Stromal cell of bone marrow (primary cell): ENCODE data around the gene CDC42BPA.
A peak's percentile ranks its signal among the peaks of the same experiment; 100 is the strongest.
"Not testable (repeated sequence)": the region's sequence is repeated elsewhere in the genome, so short reads cannot be mapped to it uniquely, and the experiment has no call there.

Source experiments
- DNase-seq: peaks from one replicate; pipeline ENCODE4 v3.0.0-alpha.2; 2012; ENCODE audit warnings: low read depth

CDC42BPA gene

GRCh38 chr1:227066999-227067398, 251.3 kb downstream of the CDC42BPA start:
- DNase-seq: no peak

DNA sequence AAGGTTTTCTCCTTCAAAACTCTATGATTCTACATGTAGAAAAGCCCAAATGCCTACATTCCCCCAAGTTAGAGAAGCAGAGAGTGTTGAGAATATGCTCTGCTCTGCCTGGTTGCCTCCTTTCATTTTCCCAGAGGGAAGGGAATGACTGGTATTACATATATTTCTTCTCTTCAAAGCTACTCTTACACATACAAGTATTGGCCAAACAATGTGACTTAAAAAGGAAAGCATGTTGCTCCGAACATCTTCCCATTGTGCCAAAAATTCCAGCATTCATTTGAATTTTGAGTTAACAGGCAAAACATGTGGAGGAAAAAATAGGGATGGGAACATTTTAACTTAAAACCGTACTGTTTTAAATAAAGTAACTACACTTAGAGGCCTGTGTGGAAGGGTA, 253.0 kb downstream of the CDC42BPA start:
- DNase-seq: no peak

GRCh38 chr1:227062306-227062705, 256.0 kb downstream of the CDC42BPA start:
- no peak for DNase-seq

GRCh38 chr1:227059076-227059475, 259.2 kb downstream of the CDC42BPA start:
- no peak for DNase-seq

- peak; percentile 39 for DNase-seq
Observed at GRCh38 chr1:227058321-227058751, 260.0 kb downstream of the CDC42BPA start.

DNA sequence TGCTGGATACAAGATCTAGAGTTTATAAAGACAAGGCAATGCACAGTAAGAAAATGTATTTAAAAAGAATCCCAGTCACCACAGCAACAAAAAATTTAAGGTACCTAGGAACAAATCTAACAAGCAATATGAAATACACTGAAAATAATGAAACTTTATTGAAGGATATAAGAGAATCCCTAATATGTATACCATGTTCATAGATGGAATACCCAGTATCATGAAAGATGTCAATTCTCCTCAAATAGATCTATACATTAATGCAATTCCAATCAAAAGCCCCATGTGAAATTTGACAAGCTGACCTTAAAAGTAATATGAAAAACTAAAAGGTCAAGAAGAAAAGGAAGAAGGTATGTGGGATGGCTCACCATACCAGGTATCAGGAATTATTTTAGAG, 269.0 kb downstream of the CDC42BPA start:
- no peak for DNase-seq

DNA sequence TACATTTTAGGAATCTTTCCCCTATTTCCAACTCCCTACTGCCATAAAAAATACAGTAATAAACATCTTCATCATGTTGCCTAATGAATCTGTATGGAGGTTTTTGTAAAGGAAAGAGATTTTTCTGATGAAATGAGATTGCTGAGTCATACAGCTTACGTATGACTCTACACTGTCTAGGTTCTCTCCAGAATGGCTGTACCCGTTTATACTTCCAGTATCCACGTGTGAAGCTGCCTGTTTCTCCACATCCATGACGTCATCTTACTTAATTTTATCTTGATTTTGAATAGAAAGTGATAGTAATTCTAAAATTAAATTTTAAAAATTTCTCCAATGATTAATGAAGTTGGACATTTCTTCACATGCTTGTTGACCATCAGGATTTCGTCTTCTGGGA, 274.5 kb downstream of the CDC42BPA start:
- DNase-seq: peak; percentile 17

DNA sequence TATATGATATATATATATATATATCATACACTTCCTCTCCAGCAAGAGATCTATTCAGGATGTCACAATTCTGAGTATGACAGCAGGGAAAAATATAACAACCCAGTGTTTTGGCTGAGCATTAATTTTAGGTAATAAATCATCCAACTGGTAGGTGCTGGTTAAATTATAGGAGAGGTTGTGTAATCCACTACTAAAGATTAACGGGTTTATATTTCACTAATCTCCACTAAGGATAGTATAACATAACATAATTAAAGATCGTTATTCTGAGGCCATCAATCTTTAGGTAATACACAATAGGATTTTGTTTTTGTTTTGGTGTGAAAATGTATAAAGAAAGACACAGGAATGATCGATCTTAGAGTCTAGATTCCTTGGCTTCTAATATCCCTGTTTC, 276.0 kb downstream of the CDC42BPA start:
- DNase-seq: no peak

- DNase-seq: peak; percentile 57
Observed at GRCh38 chr1:227038401-227038800, 279.9 kb downstream of the CDC42BPA start.

GRCh38 chr1:227037121-227037520, 281.2 kb downstream of the CDC42BPA start:
- DNase-seq: no peak

DNA sequence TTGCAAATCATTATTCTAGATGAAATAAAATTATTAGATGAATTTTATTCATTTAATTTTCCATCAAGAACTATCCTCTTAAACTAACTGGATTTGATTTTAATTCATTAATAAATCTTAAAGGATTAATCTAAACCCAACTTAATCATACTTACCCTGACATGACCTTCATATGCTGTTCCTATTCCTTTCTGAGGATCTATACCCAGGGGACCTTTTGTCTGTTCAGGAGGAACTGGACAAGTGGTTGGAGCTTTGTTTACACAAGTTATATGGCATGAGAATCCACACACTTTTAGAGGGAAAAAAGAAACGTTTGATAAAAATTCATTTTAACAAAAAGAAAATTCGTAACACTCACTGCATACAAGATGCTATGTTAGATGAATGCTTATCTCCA, 283.0 kb downstream of the CDC42BPA start:
- no peak for DNase-seq

DNA sequence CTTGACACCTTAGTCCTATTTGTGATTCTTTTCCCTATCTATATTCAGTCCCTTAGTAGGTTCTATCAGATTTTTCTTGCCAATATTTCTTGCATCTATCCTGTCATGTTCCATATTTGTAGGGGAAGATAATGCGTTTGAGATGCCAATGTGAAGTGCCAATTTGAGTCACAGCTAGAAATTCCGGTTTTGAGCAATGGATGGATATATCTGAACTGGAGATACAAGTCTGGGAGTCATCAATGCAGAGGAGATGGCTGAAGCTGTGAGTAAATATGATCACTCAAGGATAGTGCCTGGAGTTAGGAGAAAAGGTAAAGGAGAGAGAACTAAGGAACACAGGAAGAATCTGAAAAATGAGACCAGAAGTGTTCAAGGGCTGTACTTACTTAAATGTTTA, 284.4 kb downstream of the CDC42BPA start:
- DNase-seq: no peak

DNA sequence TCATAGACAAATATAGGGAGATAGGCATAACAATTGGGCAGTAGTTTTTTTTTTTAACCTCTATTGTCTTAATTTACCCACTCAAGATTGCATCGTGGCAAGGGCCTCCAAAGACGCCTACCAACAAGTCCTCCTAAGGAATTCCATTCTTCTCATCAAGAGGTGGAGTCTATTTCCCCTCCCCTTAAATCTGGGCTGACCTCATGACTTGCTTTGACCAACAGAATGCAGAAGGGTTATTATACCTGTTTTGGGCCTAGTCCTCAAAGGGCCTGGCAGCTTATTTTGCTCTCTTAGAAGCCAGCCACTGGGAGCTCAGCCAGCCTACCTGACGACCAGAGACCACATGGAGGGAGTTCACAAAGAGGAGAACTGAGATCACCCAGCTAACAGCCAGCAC, 285.9 kb downstream of the CDC42BPA start:
- DNase-seq: no peak

- no peak for DNase-seq
Observed at GRCh38 chr1:227016990-227017389, 301.3 kb downstream of the CDC42BPA start.

DNA sequence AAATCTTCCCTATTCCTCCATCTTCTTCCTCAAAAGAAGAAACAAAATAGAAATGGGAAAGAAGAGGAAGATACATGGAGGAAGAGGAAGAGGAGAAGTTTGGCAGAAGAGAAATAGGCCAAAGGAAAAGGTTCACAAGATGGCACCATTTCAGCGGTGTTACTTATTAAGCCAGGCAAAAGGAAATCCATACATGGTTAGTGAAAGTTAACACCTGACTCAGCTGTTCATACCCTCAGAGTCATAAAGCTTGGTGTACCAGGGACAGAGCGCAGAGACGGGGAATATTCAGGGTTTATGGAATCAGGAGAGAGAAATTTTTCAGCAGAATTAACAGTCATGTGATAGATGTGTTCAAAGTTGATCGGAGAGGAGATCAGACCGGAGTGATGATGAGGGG, 307.6 kb downstream of the CDC42BPA start:
- no peak for DNase-seq

GRCh38 chr1:227009937-227010336, 308.4 kb downstream of the CDC42BPA start:
- DNase-seq: no peak

DNA sequence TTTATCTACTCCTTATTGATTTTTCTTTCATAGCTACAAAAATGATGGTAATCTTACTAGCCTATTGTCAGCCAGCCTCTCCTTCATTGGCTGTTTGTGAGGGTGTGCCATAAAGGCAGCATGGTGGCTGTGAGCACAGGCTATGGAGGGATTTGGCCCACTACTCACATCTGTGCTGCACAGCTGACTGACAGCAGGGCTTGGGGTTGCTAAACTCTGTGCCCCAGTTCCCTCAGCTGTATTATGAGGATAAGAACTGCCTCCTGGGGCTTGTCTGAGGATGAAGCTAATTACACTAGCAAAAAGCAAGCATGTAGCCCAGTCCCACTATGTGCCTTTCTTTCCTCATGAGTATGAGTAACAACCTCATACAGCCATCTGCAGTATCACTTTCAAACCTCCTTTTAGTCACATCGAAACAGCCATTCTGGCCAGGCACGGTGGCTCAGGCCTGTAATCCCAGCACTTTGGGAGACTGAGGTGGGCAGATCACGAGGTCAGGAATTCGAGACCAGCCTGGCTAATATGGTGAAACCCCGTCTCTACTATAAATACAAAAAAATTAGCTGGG, 312.0 kb downstream of the CDC42BPA start:
- DNase-seq: no peak

GRCh38 chr1:227004796-227005195, 313.5 kb downstream of the CDC42BPA start:
- no peak for DNase-seq

- DNase-seq: no peak
Observed at GRCh38 chr1:227003165-227003564, 315.1 kb downstream of the CDC42BPA start.

GRCh38 chr1:227002531-227003049, 315.7 kb downstream of the CDC42BPA start:
- no peak for DNase-seq

- not testable (repeated sequence) for DNase-seq
Observed at GRCh38 chr1:226999579-226999978, 318.7 kb downstream of the CDC42BPA start.

- no peak for DNase-seq
Observed at GRCh38 chr1:226995365-226996332, 322.6 kb downstream of the CDC42BPA start.
